GM12878 (cell line): Measurements from ENCODE around the gene TMEM151A. TPM values are rescaled to one million over a fixed set of nuclear protein-coding genes. Genes with fewer than 3 reads are reported as not detected.

ENCODE experiments used
- ATAC-seq: fragments of 200-7000 bp; cut with Tn5 transposase; 3 replicates; pipeline ENCODE4 v1.9.1; 2020; ENCODE audit warnings: mild to moderate bottlenecking, moderate library complexity
- BruUV-seq: library from RNA; stranded (reverse); fragments of 400-500 nt; replicated peaks from 2 replicates; lab custom pipeline; 2021; lab: Mats Ljungman, UMichigan
- CTCF ChIA-PET: fragments of 300-600 bp; sonication (Branson Sonifier 250); formaldehyde crosslinking; extraction: SDS; loops from one replicate; lab custom pipeline; 2021; ENCODE audit warnings: inconsistent platforms; lab: Yijun Ruan, JAX
- POLR2A ChIA-PET: fragments of 350-600 bp; formaldehyde crosslinking; extraction: SDS; loops from one replicate; lab custom pipeline; 2021; ENCODE audit warnings: inconsistent platforms; lab: Charles Lee
- RAD21 ChIA-PET: fragments of 300-600 bp; sonication (Branson Sonifier 250); formaldehyde crosslinking; loops from one replicate; lab custom pipeline; 2023; ENCODE audit warnings: antibody characterized with exemption; ENCODE audit not compliant: unreplicated experiment; lab: Charles Lee
- SMC1A ChIA-PET: fragments of 300-600 bp; sonication (Branson Sonifier 250); formaldehyde crosslinking; loops from one replicate; lab custom pipeline; 2023; ENCODE audit not compliant: unreplicated experiment, uncharacterized antibody; lab: Charles Lee
- DNase-seq: peaks from one replicate; pipeline ENCODE4 v3.0.0-alpha.2; 2011; ENCODE audit warnings: low read depth, low spot score
- FAIRE-seq: peaks from 3 replicates; lab custom pipeline; 2011; peaks lifted over from hg19 to GRCh38; lab: Jason Lieb, UNC
- H2AFZ ChIP-seq: 2 replicates; pipeline ENCODE4 v1.6.0; 2011; ENCODE audit warnings: low read depth, low read length, control low read depth; ENCODE audit not compliant: control insufficient read depth
- H3K27ac ChIP-seq: 2 replicates; pipeline ENCODE4 v1.5.1; 2011; ENCODE audit warnings: control low read depth; ENCODE audit not compliant: control insufficient read depth, insufficient read depth
- H3K27me3 ChIP-seq, 2 experiments: replicated peaks in 1 of 2; 2 replicates each; pipeline versions ENCODE4 v1.6.0 to v1.6.1; 2011; ENCODE audit warnings: low read length in 1 of 2; ENCODE audit not compliant: control insufficient read depth in 2 of 2, insufficient read depth in 2 of 2
- H3K36me3 ChIP-seq, 2 experiments: 2 replicates each; pipeline ENCODE4 v1.5.1; 2011; ENCODE audit warnings: low read length in 1 of 2; ENCODE audit not compliant: control insufficient read depth in 2 of 2, insufficient read depth in 2 of 2
- H3K4me1 ChIP-seq: 2 replicates; pipeline ENCODE4 v1.6.1; 2011; ENCODE audit warnings: mild to moderate bottlenecking, low read length, moderate library complexity, mixed read lengths; ENCODE audit not compliant: control insufficient read depth, insufficient read depth
- H3K4me2 ChIP-seq: 2 replicates; pipeline ENCODE4 v1.6.0; 2011; ENCODE audit warnings: control low read depth; ENCODE audit not compliant: control insufficient read depth, insufficient read depth
- H3K4me3 ChIP-seq: fragments of 200-600 bp; sonication (generic); 2 replicates; pipeline ENCODE4 v1.5.1; 2016
- H3K79me2 ChIP-seq: 2 replicates; pipeline ENCODE4 v1.6.0; 2011; ENCODE audit warnings: low read length; ENCODE audit not compliant: control insufficient read depth, insufficient read depth
- H3K9ac ChIP-seq: 2 replicates; pipeline ENCODE4 v1.8.0; 2011; ENCODE audit warnings: low read length, control low read depth, mixed read lengths; ENCODE audit not compliant: control insufficient read depth, insufficient read depth
- H3K9me3 ChIP-seq: replicated peaks from 3 replicates; pipeline ENCODE4 v1.5.1; 2011; ENCODE audit warnings: mild to moderate bottlenecking, low read length; ENCODE audit not compliant: control insufficient read depth, insufficient read depth
- H4K20me1 ChIP-seq: 2 replicates; pipeline ENCODE4 v1.6.0; 2011; ENCODE audit not compliant: control insufficient read depth, insufficient read depth
- BCL11A ChIP-seq: IDR thresholded peaks from 2 replicates; pipeline ENCODE4 v1.6.1; 2011; ENCODE audit warnings: low read depth, low read length
- EZH2 ChIP-seq: IDR thresholded peaks from 2 replicates; pipeline ENCODE4 v1.6.1; 2012; ENCODE audit warnings: low read depth, mild to moderate bottlenecking, control low read depth, inconsistent platforms, low read length, borderline replicate concordance; ENCODE audit not compliant: control insufficient read depth
- GATAD2B ChIP-seq: fragments of 450-650 bp; conservative IDR thresholded peaks from 2 replicates; pipeline ENCODE4 v1.6.1; 2017; ENCODE audit warnings: low read depth, mild to moderate bottlenecking, moderate library complexity
- KDM1A ChIP-seq: fragments of 200-600 bp; sonication (generic); IDR thresholded peaks from 2 replicates; pipeline ENCODE4 v1.6.1; 2016; ENCODE audit warnings: borderline replicate concordance
- SIN3A ChIP-seq: IDR thresholded peaks from 2 replicates; pipeline ENCODE4 v1.6.1; 2012; ENCODE audit warnings: low read depth, low read length, improper control_type of control experiment
- SPI1 ChIP-seq: IDR thresholded peaks from 2 replicates; pipeline ENCODE4 v1.6.1; 2011; ENCODE audit warnings: low read depth, mild to moderate bottlenecking, low read length, moderate library complexity, borderline replicate concordance; ENCODE audit not compliant: insufficient read depth
- STAT3 ChIP-seq: IDR thresholded peaks from 2 replicates; pipeline ENCODE4 v1.6.1; 2011; ENCODE audit warnings: low read depth, low read length, improper control_type of control experiment
- TBL1XR1 ChIP-seq: IDR thresholded peaks from 2 replicates; pipeline ENCODE4 v1.6.1; 2012; ENCODE audit warnings: low read depth, low read length, improper control_type of control experiment
- ZNF207 ChIP-seq: fragments of 450-650 bp; IDR thresholded peaks from 2 replicates; pipeline ENCODE4 v1.6.1; 2014; ENCODE audit warnings: antibody characterized with exemption, mild to moderate bottlenecking, borderline replicate concordance
- ZSCAN29 ChIP-seq: fragments of 450-650 bp; IDR thresholded peaks from 2 replicates; pipeline ENCODE4 v1.6.1; 2017; ENCODE audit warnings: mild to moderate bottlenecking, moderate library complexity
- WGBS: methylation state at CpG from one replicate; pipeline ENCODE4 v1.1.6; 2016; ENCODE audit warnings: low lambda C conversion rate; ENCODE audit not compliant: insufficient replicate concordance, insufficient coverage; ENCODE audit errors: missing lambda C conversion rate; 5-methylcytosine and 5-hydroxymethylcytosine counted together
- in situ Hi-C: fragments of 300-500 bp; cut with MboI; formaldehyde crosslinking; loops from 9 replicates; pipeline ENCODE4 v1.14.3; 2018; ENCODE audit warnings: mixed read lengths
- intact Hi-C: fragments of 100-400 bp; cut with micrococcal nuclease; formaldehyde crosslinking; loops from one replicate; pipeline ENCODE4 v1.14.2; 2022; ENCODE audit not compliant: unreplicated experiment
- polyA plus RNA-seq, 11 experiments: library from polyadenylated mRNA; depleted of rRNA in 4 of 11; unstranded in 6 of 11; stranded (reverse) in 5 of 11; fragments of >200 nt; fragmentation: Nextera tagmentation in 4 of 11; fragmentation: Illumina TruSeq in 1 of 11; extraction: Ambion mirVana in 4 of 11; extraction: Trizol in 1 of 11; gene quantifications; 1 replicate in 1 of 11; 2 replicates in 10 of 11; pipeline versions ENCODE4 v1.2.1 to v1.2.3, GENCODE V29; 2011 to 2016; ENCODE audit warnings: inconsistent platforms in 2 of 11, missing spikeins in 2 of 11, low read depth in 1 of 11
- total RNA-seq, 4 experiments: library from RNA; depleted of rRNA in 3 of 4; stranded (reverse); fragments of >200 nt in 3 of 4; fragmentation: Illumina TruSeq in 1 of 4; extraction: Trizol in 1 of 4; gene quantifications; 2 replicates each; pipeline versions ENCODE4 v1.2.1 to v1.2.3, GENCODE V29; 2013 to 2021
- TF ChIP-seq, protein P1 (sequence below): IDR thresholded peaks from 2 replicates; pipeline ENCODE4 v1.6.1; 2011; ENCODE audit warnings: borderline replicate concordance, low read depth, mild to moderate bottlenecking, moderate library complexity, mixed read lengths, low read length; ENCODE audit not compliant: insufficient read depth; ENCODE audit errors: extremely low read length
- TF ChIP-seq, protein P2 (sequence below): IDR thresholded peaks from 2 replicates; pipeline ENCODE4 v1.6.1; 2011; ENCODE audit warnings: low read depth, low read length, improper control_type of control experiment, borderline replicate concordance
- TF ChIP-seq, protein P3 (sequence below): IDR thresholded peaks from 2 replicates; pipeline ENCODE4 v1.6.1; 2012; ENCODE audit warnings: low read depth, low read length, improper control_type of control experiment

The TMEM151A gene
- total and polyA plus RNA-seq, 10 of the 15 experiments (the other 5 are each of a cell fraction or from before 2014, with no cell fraction given), result not detected

DNA sequence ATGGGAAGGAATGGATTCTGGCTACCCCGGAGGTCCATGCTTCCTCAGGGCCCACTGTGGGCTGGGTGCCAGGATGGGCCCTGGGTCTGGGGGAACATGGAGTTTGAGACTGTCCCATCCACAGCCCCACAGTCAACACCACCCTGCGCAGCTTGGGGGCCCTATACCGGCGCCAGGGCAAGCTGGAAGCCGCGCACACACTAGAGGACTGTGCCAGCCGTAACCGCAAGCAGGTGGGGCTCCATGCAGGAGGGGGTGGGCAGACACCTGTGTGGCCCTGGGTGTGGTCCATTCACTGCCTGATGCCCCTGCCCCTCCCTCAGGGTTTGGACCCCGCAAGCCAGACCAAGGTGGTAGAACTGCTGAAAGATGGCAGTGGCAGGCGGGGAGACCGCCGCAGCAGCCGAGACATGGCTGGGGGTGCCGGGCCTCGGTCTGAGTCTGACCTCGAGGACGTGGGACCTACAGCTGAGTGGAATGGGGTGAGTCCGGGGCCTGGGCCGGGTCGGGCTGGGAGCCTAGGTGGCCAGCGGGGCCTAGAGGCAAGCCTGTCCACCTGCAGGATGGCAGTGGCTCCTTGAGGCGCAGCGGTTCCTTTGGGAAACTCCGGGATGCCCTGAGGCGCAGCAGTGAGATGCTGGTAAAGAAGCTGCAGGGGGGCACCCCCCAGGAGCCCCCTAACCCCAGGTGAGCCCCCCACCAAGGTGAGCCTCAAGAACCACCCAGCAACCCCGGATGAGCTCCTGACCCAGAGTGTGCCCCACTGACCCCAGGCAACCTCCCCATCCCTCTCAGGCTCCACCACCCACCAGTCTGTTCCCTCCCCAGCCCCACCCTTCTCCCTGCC lies 25.9 kb upstream of the TMEM151A start:
- ChIA-PET RAD21 (no interaction called here), SMC1A (interaction anchor here (0.5 kb wide), 1 partner anchor 170 kb away, joined by 3 read pairs; no protein-coding TSS in a partner anchor), POLR2A (no interaction called here), CTCF (interaction anchor here (0.6 to 0.7 kb wide), 3 partner anchors 18 to 131 kb away, joined by 3 to 7 read pairs (median 3); partner anchors contain the start of gene YIF1A)
- TF ChIP-seq GATAD2B, result no peak
- TF ChIP-seq SIN3A, result no peak
- 95% methylated on average over 25 of the region's 26 CpGs for WGBS
- DNase-seq, result no peak
- ATAC-seq, result no peak
- intact Hi-C loops, result no loop called here
- Histone ChIP-seq H3K4me2 (no peak overlapping the region), H3K9me3 (no peaks in the 10 kb centered on the region), H3K79me2 (peaks cover 22% of the 10 kb centered on the region), H3K4me1 (peaks cover 11% of the 10 kb centered on the region), H3K9ac (no peak overlapping the region), H3K27ac (no peak overlapping the region), H3K4me3 (no peak overlapping the region), H3K27me3 (no peaks in the 10 kb centered on the region), H2AFZ (no peak overlapping the region), H4K20me1 (no peaks in the 10 kb centered on the region), H3K36me3 (peaks cover 11 to 33% of the 10 kb centered on the region in 2 experiments)
- FAIRE-seq, result no peak
- no TSS peak for BruUV-seq
- in situ Hi-C loops, result no loop called here

DNA sequence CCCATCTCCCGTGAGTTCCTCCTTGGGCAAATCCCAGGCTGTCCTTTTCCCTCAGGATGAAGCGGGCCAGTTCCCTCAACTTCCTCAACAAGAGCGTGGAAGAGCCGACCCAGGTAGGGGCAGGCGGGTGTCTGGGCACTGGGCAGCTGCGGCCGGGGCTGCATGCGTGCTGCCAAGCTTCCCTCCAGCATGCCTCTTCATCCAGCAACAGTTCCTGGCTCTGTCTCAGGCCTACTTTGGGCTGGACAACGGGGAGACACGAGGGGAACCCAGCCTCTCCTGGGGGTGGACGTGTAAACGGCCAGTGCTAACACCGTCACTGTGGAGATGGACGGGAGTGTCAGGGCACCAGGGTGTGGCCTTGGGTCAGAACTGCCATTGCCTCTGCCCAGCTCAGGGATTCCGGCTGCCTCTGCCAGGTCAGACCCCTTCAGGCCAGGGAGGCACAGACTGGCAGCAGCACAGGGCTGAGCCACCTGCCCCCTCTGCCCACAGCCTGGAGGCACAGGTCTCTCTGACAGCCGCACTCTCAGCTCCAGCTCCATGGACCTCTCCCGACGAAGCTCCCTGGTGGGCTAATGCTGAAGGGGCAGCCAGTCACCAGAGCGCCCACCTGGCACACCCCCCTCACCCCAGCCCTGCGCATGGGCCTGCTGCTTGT lies 25.2 kb upstream of the TMEM151A start:
- DNase-seq (no peak), FAIRE-seq (no peak), ATAC-seq (no peak)
- WGBS, result 95% methylated on average over 20 of the region's 20 CpGs
- Histone ChIP-seq H3K4me2 (no peak overlapping the region; the same call in 1 of the 2 replicates), H3K9ac (no peak overlapping the region), H3K27ac (no peak overlapping the region), H2AFZ (no peak overlapping the region), H3K9me3 (no peaks in the 10 kb centered on the region), H3K79me2 (peaks cover 25% of the 10 kb centered on the region), H4K20me1 (no peaks in the 10 kb centered on the region), H3K36me3 (peaks cover 11 to 31% of the 10 kb centered on the region in 2 experiments), H3K4me3 (no peak overlapping the region), H3K4me1 (peaks cover 11% of the 10 kb centered on the region), H3K27me3 (no peaks in the 10 kb centered on the region)
- SMC1A ChIA-PET, result interaction anchor here (2.2 to 2.4 kb wide), 2 partner anchors 15 to 130 kb away, joined by 6 to 10 read pairs; no protein-coding TSS in a partner anchor
- intact Hi-C loops, result no loop called here
- POLR2A ChIA-PET, result no interaction called here
- in situ Hi-C loops, result no loop called here
- RAD21 ChIA-PET, result no interaction called here
- CTCF ChIA-PET, result interaction anchor here (0.6 kb wide), 1 partner anchor 131 kb away, joined by 7 read pairs; no protein-coding TSS in a partner anchor
- BruUV-seq, result no TSS peak
- TF ChIP-seq SPI1 (no peak), ZSCAN29 (no peak), BCL11A (no peak), KDM1A (no peak), EZH2 (no peak), STAT3 (no peak), ZNF207 (no peak), TBL1XR1 (no peak)
- TF ChIP-seq, protein P1, sequence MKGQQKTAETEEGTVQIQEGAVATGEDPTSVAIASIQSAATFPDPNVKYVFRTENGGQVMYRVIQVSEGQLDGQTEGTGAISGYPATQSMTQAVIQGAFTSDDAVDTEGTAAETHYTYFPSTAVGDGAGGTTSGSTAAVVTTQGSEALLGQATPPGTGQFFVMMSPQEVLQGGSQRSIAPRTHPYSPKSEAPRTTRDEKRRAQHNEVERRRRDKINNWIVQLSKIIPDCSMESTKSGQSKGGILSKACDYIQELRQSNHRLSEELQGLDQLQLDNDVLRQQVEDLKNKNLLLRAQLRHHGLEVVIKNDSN, result no peak
- TF ChIP-seq, protein P2, sequence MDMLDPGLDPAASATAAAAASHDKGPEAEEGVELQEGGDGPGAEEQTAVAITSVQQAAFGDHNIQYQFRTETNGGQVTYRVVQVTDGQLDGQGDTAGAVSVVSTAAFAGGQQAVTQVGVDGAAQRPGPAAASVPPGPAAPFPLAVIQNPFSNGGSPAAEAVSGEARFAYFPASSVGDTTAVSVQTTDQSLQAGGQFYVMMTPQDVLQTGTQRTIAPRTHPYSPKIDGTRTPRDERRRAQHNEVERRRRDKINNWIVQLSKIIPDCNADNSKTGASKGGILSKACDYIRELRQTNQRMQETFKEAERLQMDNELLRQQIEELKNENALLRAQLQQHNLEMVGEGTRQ, result no peak
- TF ChIP-seq, protein P3, sequence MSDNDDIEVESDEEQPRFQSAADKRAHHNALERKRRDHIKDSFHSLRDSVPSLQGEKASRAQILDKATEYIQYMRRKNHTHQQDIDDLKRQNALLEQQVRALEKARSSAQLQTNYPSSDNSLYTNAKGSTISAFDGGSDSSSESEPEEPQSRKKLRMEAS, result no peak
